NCI-H446 (cell line): ENCODE results near the gene SLC6A6.

ENCODE experiments used
- DNase-seq, 2 experiments: peaks; one replicate each; lab custom pipeline; 2025; lab: John Stamatoyannopoulos, UW

The SLC6A6 gene

GRCh38 chr3:14487821-14488220 is 85.4 kb downstream of the SLC6A6 start:
- no peak for DNase-seq

- DNase-seq: no peak
These were observed 86.1 kb downstream of the SLC6A6 start for GRCh38 chr3:14488286-14489041.

GRCh38 chr3:14489641-14490040 is 87.2 kb downstream of the SLC6A6 start:
- DNase-seq: no peak

GRCh38 chr3:14490255-14490654 is 87.8 kb downstream of the SLC6A6 start:
- DNase-seq: no peak

- no peak for DNase-seq
These were observed 88.4 kb downstream of the SLC6A6 start for GRCh38 chr3:14490831-14491230.

- DNase-seq: no peak
These were observed 89.2 kb downstream of the SLC6A6 start for GRCh38 chr3:14491396-14492190.

GRCh38 chr3:14492948-14493881 is 90.8 kb downstream of the SLC6A6 start:
- DNase-seq: no peak

- DNase-seq: no peak
These were observed 92.0 kb downstream of the SLC6A6 start for GRCh38 chr3:14494279-14494972.

- no peak for DNase-seq
These were observed 92.5 kb downstream of the SLC6A6 start for GRCh38 chr3:14494973-14495300.

GRCh38 chr3:14496351-14496750 is 93.9 kb downstream of the SLC6A6 start:
- no peak for DNase-seq

- no peak for DNase-seq
These were observed 94.9 kb downstream of the SLC6A6 start for GRCh38 chr3:14497321-14497720.

- DNase-seq: no peak
These were observed 100.1 kb downstream of the SLC6A6 start for GRCh38 chr3:14502472-14502871.

- no peak for DNase-seq
These were observed 100.8 kb downstream of the SLC6A6 start for GRCh38 chr3:14503033-14503705.

GRCh38 chr3:14503706-14504065 is 101.3 kb downstream of the SLC6A6 start:
- no peak for DNase-seq

GRCh38 chr3:14505001-14505802 is 102.8 kb downstream of the SLC6A6 start:
- DNase-seq: no peak

- DNase-seq: no peak
These were observed 103.5 kb downstream of the SLC6A6 start for GRCh38 chr3:14505803-14506500.

- DNase-seq: no peak
These were observed 104.4 kb downstream of the SLC6A6 start for GRCh38 chr3:14506626-14507304.

GRCh38 chr3:14507305-14507741 is 104.9 kb downstream of the SLC6A6 start:
- DNase-seq: no peak
